HEK293 (cell line): ENCODE results near the gene MMP12.

Source experiments
- CTCF ChIA-PET: fragments of 350-600 bp; formaldehyde crosslinking; extraction: SDS; loops from one replicate; lab custom pipeline; 2021; ENCODE audit warnings: antibody characterized with exemption; lab: Yijun Ruan, JAX
- POLR2A ChIA-PET: fragments of 300-600 bp; formaldehyde crosslinking; extraction: SDS; loops from one replicate; lab custom pipeline; 2020; ENCODE audit warnings: antibody characterized with exemption, inconsistent platforms; lab: Yijun Ruan, JAX
- H3K27ac ChIP-seq: fragments of 200-500 bp; sonication (Bioruptor generic); 2 replicates; pipeline ENCODE4 v1.5.1; 2014; ENCODE audit warnings: low read depth, low read length, control low read depth, inconsistent platforms; ENCODE audit errors: extremely low read depth
- H3K36me3 ChIP-seq, 2 experiments: fragments of 200-500 bp in 1 of 2; sonication (Bioruptor generic) in 1 of 2; 1 replicate in 1 of 2; 2 replicates in 1 of 2; pipeline ENCODE4 v1.5.1; 2014 to 2017; ENCODE audit warnings: inconsistent platforms in 2 of 2, low read length in 2 of 2; ENCODE audit not compliant: control insufficient read depth in 2 of 2, insufficient read depth in 1 of 2
- H3K4me1 ChIP-seq: fragments of 200-500 bp; sonication (Bioruptor generic); 2 replicates; pipeline ENCODE4 v1.5.1; 2014; ENCODE audit warnings: mild to moderate bottlenecking, low read length, inconsistent platforms; ENCODE audit not compliant: control insufficient read depth, insufficient read depth
- H3K4me3 ChIP-seq: 2 replicates; pipeline ENCODE4 v1.5.1; 2011; ENCODE audit warnings: low read depth, mild to moderate bottlenecking, control low read depth, low read length, moderate library complexity
- H3K9me3 ChIP-seq: fragments of 200-500 bp; sonication (Bioruptor generic); 2 replicates; pipeline ENCODE4 v1.5.1; 2014; ENCODE audit warnings: low read depth, low read length, inconsistent platforms; ENCODE audit not compliant: control insufficient read depth, insufficient read depth
- GLIS1 ChIP-seq: fragments of 450-650 bp; formaldehyde crosslinking; IDR thresholded peaks from 2 replicates; pipeline ENCODE4 v1.5.1; 2016; ENCODE audit warnings: missing biosample characterization, missing genetic modification characterization
- SCRT1 ChIP-seq: fragments of 450-650 bp; formaldehyde crosslinking; IDR thresholded peaks from 2 replicates; pipeline ENCODE4 v1.5.1; 2016; ENCODE audit warnings: missing biosample characterization, missing genetic modification characterization, borderline replicate concordance
- SETDB1 ChIP-seq: IDR thresholded peaks from one replicate; pipeline ENCODE4 v1.6.1; 2017; ENCODE audit warnings: mild to moderate bottlenecking, low read length, moderate library complexity, mixed read lengths; ENCODE audit not compliant: insufficient read length
- ZBTB8A ChIP-seq: fragments of 450-650 bp; formaldehyde crosslinking; IDR thresholded peaks from 2 replicates; pipeline ENCODE4 v1.5.1; 2016; ENCODE audit warnings: missing biosample characterization, missing genetic modification characterization
- ZNF121 ChIP-seq: fragments of 450-650 bp; formaldehyde crosslinking; IDR thresholded peaks from 2 replicates; pipeline ENCODE4 v1.5.1; 2016; ENCODE audit warnings: missing biosample characterization, missing genetic modification characterization
- ZNF274 ChIP-seq, 2 experiments: fragments of 200-500 bp in 1 of 2; fragments of 450-650 bp in 1 of 2; sonication (Bioruptor generic) in 1 of 2; formaldehyde crosslinking in 1 of 2; IDR thresholded peaks; 2 replicates each; pipeline versions ENCODE4 v1.5.1 to v1.6.1; 2014 to 2016; ENCODE audit warnings: borderline replicate concordance in 1 of 2, inconsistent platforms in 1 of 2, low read length in 1 of 2, missing biosample characterization in 1 of 2, missing genetic modification characterization in 1 of 2
- ZNF292 ChIP-seq: fragments of 450-650 bp; formaldehyde crosslinking; IDR thresholded peaks from 2 replicates; pipeline ENCODE4 v1.5.1; 2016; ENCODE audit warnings: low read depth, missing biosample characterization, missing genetic modification characterization, borderline replicate concordance
- ZNF302 ChIP-seq: fragments of 450-650 bp; formaldehyde crosslinking; IDR thresholded peaks from 2 replicates; pipeline ENCODE4 v1.5.1; 2016; ENCODE audit warnings: missing biosample characterization, missing genetic modification characterization, low read depth
- ZNF335 ChIP-seq: fragments of 450-650 bp; formaldehyde crosslinking; conservative IDR thresholded peaks from 2 replicates; pipeline ENCODE4 v1.5.1; 2016; ENCODE audit warnings: missing biosample characterization, missing genetic modification characterization
- ZNF394 ChIP-seq: fragments of 450-650 bp; formaldehyde crosslinking; IDR thresholded peaks from 2 replicates; pipeline ENCODE4 v1.5.1; 2016; ENCODE audit warnings: missing biosample characterization, missing genetic modification characterization, mild to moderate bottlenecking, moderate library complexity, borderline replicate concordance
- ZNF416 ChIP-seq: fragments of 450-650 bp; formaldehyde crosslinking; IDR thresholded peaks from 2 replicates; pipeline ENCODE4 v1.5.1; 2016; ENCODE audit warnings: missing biosample characterization, missing genetic modification characterization
- ZNF488 ChIP-seq: fragments of 450-650 bp; formaldehyde crosslinking; IDR thresholded peaks from 2 replicates; pipeline ENCODE4 v1.5.1; 2016; ENCODE audit warnings: missing biosample characterization, missing genetic modification characterization
- ZNF510 ChIP-seq: fragments of 450-650 bp; formaldehyde crosslinking; IDR thresholded peaks from 2 replicates; pipeline ENCODE4 v1.5.1; 2018; ENCODE audit warnings: mild to moderate bottlenecking, missing genetic modification characterization, missing biosample characterization; ENCODE audit not compliant: insufficient replicate concordance
- ZNF518A ChIP-seq: fragments of 450-650 bp; formaldehyde crosslinking; conservative IDR thresholded peaks from 2 replicates; pipeline ENCODE4 v1.5.1; 2016; ENCODE audit warnings: low read depth, missing biosample characterization, missing genetic modification characterization
- ZNF521 ChIP-seq: fragments of 450-650 bp; formaldehyde crosslinking; IDR thresholded peaks from 2 replicates; pipeline ENCODE4 v1.5.1; 2017; ENCODE audit warnings: missing biosample characterization, mild to moderate bottlenecking, missing genetic modification characterization
- ZNF596 ChIP-seq: fragments of 450-650 bp; IDR thresholded peaks from 2 replicates; pipeline ENCODE4 v1.5.0; 2018; ENCODE audit warnings: missing biosample characterization, mild to moderate bottlenecking, missing genetic modification characterization, moderate library complexity
- ZNF645 ChIP-seq: fragments of 450-650 bp; formaldehyde crosslinking; IDR thresholded peaks from 2 replicates; pipeline ENCODE4; 2016; ENCODE audit warnings: missing biosample characterization, missing genetic modification characterization
- ZSCAN30 ChIP-seq: fragments of 450-650 bp; IDR thresholded peaks from 2 replicates; pipeline ENCODE4 v1.5.1; 2018; ENCODE audit warnings: missing biosample characterization, mild to moderate bottlenecking, missing genetic modification characterization, moderate library complexity
- TF ChIP-seq, protein P1 (sequence below): fragments of 450-650 bp; formaldehyde crosslinking; IDR thresholded peaks from 2 replicates; pipeline ENCODE4 v1.5.1; 2017; ENCODE audit warnings: missing biosample characterization, missing genetic modification characterization

The MMP12 gene

DNA sequence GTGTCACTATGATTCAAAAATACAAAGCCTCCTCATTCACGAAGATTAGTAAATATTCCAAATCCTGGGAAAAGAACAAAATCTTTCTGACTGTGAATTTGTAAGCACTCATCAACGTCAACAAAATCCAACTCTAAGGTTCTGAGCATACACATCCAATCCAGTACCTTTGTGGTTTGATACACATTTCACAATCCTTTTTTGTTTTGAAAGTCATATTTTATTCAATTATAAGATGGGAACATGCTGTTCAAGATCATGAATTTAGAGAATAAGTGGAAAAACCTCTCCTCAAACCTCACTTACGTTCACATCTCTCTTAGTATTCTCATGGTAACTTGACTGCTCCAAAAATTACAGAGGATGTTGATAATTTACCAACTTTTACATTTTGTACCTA lies 21.7 kb downstream of the MMP12 start:
- no peak overlapping the region for H3K4me3 ChIP-seq
- H3K27ac ChIP-seq: no peak overlapping the region
- no peaks in the 10 kb centered on the region for H3K9me3 ChIP-seq
- ChIA-PET CTCF (no interaction called here), POLR2A (no interaction called here)
- H3K4me1 ChIP-seq: no peaks in the 10 kb centered on the region
- H3K36me3 ChIP-seq: no peaks in the 10 kb centered on the region
- no peak for TF ChIP-seq SETDB1
- TF ChIP-seq ZBTB8A: no peak
- no peak for TF ChIP-seq ZNF645

DNA sequence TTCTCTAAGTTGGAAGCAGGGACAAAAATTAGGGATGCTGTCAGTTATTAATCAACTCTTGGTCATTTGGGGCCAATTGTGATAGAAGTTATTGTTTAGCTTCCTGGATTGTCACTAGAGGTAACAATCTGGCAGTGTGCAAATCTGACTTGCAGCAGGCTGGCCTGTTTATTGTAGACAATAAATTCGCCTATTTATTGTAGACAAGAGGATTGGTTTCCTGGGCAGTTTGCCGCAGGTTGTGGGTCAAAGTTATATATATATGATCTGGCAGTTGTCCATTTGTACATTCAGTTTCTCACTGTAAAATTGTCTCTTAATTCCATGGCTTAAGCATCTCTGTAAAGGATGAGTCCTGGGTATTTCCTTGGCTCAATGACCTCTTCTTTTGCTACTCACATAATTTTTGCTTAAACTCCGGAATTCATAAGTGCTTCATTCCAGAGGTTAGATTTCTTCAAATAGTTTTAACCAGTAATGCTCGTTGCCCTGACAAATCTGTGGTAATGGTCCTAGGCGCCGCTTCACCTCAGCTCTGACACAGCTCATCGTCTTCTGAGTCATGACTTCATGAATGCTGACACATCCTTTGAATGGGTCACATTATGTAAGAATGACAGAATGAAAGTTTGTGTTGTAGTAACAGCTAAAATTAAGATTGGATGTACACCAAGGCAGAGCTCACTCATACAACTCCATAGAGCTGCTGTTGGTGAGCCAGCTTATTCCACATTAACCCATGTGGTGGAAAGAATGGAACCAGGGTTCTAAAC lies 23.6 kb downstream of the MMP12 start:
- H3K9me3 ChIP-seq: no peaks in the 10 kb centered on the region
- H3K27ac ChIP-seq: no peak overlapping the region
- no peak overlapping the region for H3K4me3 ChIP-seq
- POLR2A ChIA-PET: no interaction called here
- no peaks in the 10 kb centered on the region for H3K36me3 ChIP-seq
- no peak for TF ChIP-seq ZNF510 (tag by site-specific recombination)
- no peak for TF ChIP-seq ZNF416 (tag by site-specific recombination)
- no peak for TF ChIP-seq ZNF121 (tag by site-specific recombination)
- TF ChIP-seq ZNF302 (tag by site-specific recombination): no peak
- no peak for TF ChIP-seq ZNF596 (tag by site-specific recombination)
- no peak for TF ChIP-seq ZNF335 (tag by site-specific recombination)
- TF ChIP-seq ZNF521 (tag by site-specific recombination): no peak
- TF ChIP-seq SCRT1 (tag by site-specific recombination): no peak
- TF ChIP-seq ZNF488: no peak
- TF ChIP-seq, protein P1, sequence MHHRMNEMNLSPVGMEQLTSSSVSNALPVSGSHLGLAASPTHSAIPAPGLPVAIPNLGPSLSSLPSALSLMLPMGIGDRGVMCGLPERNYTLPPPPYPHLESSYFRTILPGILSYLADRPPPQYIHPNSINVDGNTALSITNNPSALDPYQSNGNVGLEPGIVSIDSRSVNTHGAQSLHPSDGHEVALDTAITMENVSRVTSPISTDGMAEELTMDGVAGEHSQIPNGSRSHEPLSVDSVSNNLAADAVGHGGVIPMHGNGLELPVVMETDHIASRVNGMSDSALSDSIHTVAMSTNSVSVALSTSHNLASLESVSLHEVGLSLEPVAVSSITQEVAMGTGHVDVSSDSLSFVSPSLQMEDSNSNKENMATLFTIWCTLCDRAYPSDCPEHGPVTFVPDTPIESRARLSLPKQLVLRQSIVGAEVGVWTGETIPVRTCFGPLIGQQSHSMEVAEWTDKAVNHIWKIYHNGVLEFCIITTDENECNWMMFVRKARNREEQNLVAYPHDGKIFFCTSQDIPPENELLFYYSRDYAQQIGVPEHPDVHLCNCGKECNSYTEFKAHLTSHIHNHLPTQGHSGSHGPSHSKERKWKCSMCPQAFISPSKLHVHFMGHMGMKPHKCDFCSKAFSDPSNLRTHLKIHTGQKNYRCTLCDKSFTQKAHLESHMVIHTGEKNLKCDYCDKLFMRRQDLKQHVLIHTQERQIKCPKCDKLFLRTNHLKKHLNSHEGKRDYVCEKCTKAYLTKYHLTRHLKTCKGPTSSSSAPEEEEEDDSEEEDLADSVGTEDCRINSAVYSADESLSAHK (tag by site-specific recombination): no peak
- TF ChIP-seq GLIS1 (tag by site-specific recombination): no peak
- no peak for TF ChIP-seq ZNF518A (tag by site-specific recombination)
- no peak for TF ChIP-seq ZNF274 (IDR thresholded peaks at IDR 0.05; ENCODE audit: low read length)
- no peak for TF ChIP-seq ZNF274 (tag by site-specific recombination; IDR thresholded peaks at IDR 0.05; ENCODE audit: borderline replicate concordance)
- no peak for TF ChIP-seq ZSCAN30 (tag by site-specific recombination)
- TF ChIP-seq ZNF394 (tag by site-specific recombination): no peak
- no peak for TF ChIP-seq ZNF292
- no peaks in the 10 kb centered on the region for H3K4me1 ChIP-seq
- CTCF ChIA-PET: interaction anchor here (0.9 to 1.6 kb wide), 2 partner anchors 40 to 117 kb away, joined by 3 read pairs; no protein-coding TSS in a partner anchor
